ENCODE results near the gene LRRC45.

The LRRC45 gene

GRCh38 chr17:82015311-82015971 lies 7.7 kb upstream of the LRRC45 start:
- no peak for ATAC-seq
- TF ChIP-seq TOX (CRISPR knock-in tag; IDR thresholded peaks at IDR 0.05; ENCODE audit: borderline replicate concordance) (no peak), OSR1 (CRISPR knock-in tag; IDR thresholded peaks at IDR 0.05) (no peak), ZNF565 (CRISPR knock-in tag; conservative IDR thresholded peaks at IDR 0.05; ENCODE audit: low read depth) (no peak), PATZ1 (CRISPR knock-in tag; IDR thresholded peaks at IDR 0.05; ENCODE audit: borderline replicate concordance) (no peak), ZFP3 (CRISPR knock-in tag; IDR thresholded peaks at IDR 0.05) (no peak), BACH2 (CRISPR knock-in tag; IDR thresholded peaks at IDR 0.05; ENCODE audit: borderline replicate concordance) (no peak), RARB (CRISPR knock-in tag; IDR thresholded peaks at IDR 0.05) (no peak), ZFP30 (CRISPR knock-in tag; IDR thresholded peaks at IDR 0.05) (no peak), ZNF8 (CRISPR knock-in tag; IDR thresholded peaks at IDR 0.05) (no peak), TSHZ2 (CRISPR knock-in tag; IDR thresholded peaks at IDR 0.05) (no peak)
- TF ChIP-seq, protein P1, sequence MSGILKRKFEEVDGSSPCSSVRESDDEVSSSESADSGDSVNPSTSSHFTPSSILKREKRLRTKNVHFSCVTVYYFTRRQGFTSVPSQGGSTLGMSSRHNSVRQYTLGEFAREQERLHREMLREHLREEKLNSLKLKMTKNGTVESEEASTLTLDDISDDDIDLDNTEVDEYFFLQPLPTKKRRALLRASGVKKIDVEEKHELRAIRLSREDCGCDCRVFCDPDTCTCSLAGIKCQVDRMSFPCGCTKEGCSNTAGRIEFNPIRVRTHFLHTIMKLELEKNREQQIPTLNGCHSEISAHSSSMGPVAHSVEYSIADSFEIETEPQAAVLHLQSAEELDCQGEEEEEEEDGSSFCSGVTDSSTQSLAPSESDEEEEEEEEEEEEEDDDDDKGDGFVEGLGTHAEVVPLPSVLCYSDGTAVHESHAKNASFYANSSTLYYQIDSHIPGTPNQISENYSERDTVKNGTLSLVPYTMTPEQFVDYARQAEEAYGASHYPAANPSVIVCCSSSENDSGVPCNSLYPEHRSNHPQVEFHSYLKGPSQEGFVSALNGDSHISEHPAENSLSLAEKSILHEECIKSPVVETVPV (CRISPR knock-in tag; IDR thresholded peaks at IDR 0.05): no peak

GRCh38 chr17:82016061-82016874 lies 6.8 kb upstream of the LRRC45 start:
- no peak for ATAC-seq

More at GRCh38 chr17:82016061-82016874, 6.8 kb upstream of the LRRC45 start:
- TF ChIP-seq OSR1 (CRISPR knock-in tag; IDR thresholded peaks at IDR 0.05): no peak
- no peak for TF ChIP-seq TCF4 (CRISPR knock-in tag; IDR thresholded peaks at IDR 0.05; ENCODE audit: borderline replicate concordance)
- no peak for TF ChIP-seq ESRRG (CRISPR knock-in tag; IDR thresholded peaks at IDR 0.05)
- no peak for TF ChIP-seq GLIS3 (CRISPR knock-in tag; IDR thresholded peaks at IDR 0.05)
- no peak for TF ChIP-seq ZFP3 (CRISPR knock-in tag; IDR thresholded peaks at IDR 0.05)
- no peak for TF ChIP-seq RARB (CRISPR knock-in tag; IDR thresholded peaks at IDR 0.05)
- TF ChIP-seq PATZ1 (CRISPR knock-in tag; IDR thresholded peaks at IDR 0.05; ENCODE audit: borderline replicate concordance): no peak
- TF ChIP-seq ZC3H10 (CRISPR knock-in tag; IDR thresholded peaks at IDR 0.05): no peak
- TF ChIP-seq POU6F1 (CRISPR knock-in tag; IDR thresholded peaks at IDR 0.05; ENCODE audit: borderline replicate concordance, low read depth): no peak
- no peak for TF ChIP-seq ZNF70 (CRISPR knock-in tag; IDR thresholded peaks at IDR 0.05)
- TF ChIP-seq SNAI2 (CRISPR knock-in tag; IDR thresholded peaks at IDR 0.05): no peak
- TF ChIP-seq ZNF565 (CRISPR knock-in tag; conservative IDR thresholded peaks at IDR 0.05; ENCODE audit: low read depth): no peak
- TF ChIP-seq TSHZ2 (CRISPR knock-in tag; IDR thresholded peaks at IDR 0.05): no peak
- no peak for TF ChIP-seq ISL1 (CRISPR knock-in tag; IDR thresholded peaks at IDR 0.05)
- TF ChIP-seq BACH2 (CRISPR knock-in tag; IDR thresholded peaks at IDR 0.05; ENCODE audit: borderline replicate concordance): no peak
- TF ChIP-seq CSDC2 (CRISPR knock-in tag; IDR thresholded peaks at IDR 0.05): no peak
- TF ChIP-seq, protein P1 (CRISPR knock-in tag; IDR thresholded peaks at IDR 0.05): no peak
- TF ChIP-seq TOX (CRISPR knock-in tag; IDR thresholded peaks at IDR 0.05; ENCODE audit: borderline replicate concordance): no peak
- TF ChIP-seq PPARA (CRISPR knock-in tag; IDR thresholded peaks at IDR 0.05; ENCODE audit: borderline replicate concordance): no peak
